Lung microvascular endothelial cell (primary cell): Measurements from ENCODE around the gene MAP3K7CL. TPM values are rescaled to one million over a fixed set of nuclear protein-coding genes. Genes with fewer than 3 reads are reported as not detected.

ENCODE experiments used
- DNase-seq, 2 donors: peaks; one replicate each; pipeline versions ENCODE4 v3.0.0 to v3.0.0-alpha.2; 2010; ENCODE audit warnings: low read depth in 2 of 2
- total RNA-seq: library from RNA; depleted of rRNA; stranded (reverse); fragments of >200 nt; gene quantifications from 2 replicates; pipeline ENCODE4 v1.2.1, GENCODE V29; 2014

Gene MAP3K7CL
- total RNA-seq, 1 donor from 2014 or later: 3.0 TPM

- DNase-seq: no peak
These were observed 2.8 kb downstream of the MAP3K7CL start for GRCh38 chr21:29133241-29133640.

- DNase-seq: peak; percentile 7 to 33
These were observed 3.4 kb downstream of the MAP3K7CL start for GRCh38 chr21:29133796-29134195.

GRCh38 chr21:29135481-29135880 lies 5.0 kb downstream of the MAP3K7CL start:
- no peak for DNase-seq

- DNase-seq: no peak
These were observed 5.6 kb downstream of the MAP3K7CL start for GRCh38 chr21:29136033-29136432.

- peak; percentile 23 to 43 for DNase-seq
These were observed 14.4 kb downstream of the MAP3K7CL start for GRCh38 chr21:29144736-29145353.

GRCh38 chr21:29145354-29145782 lies 14.9 kb downstream of the MAP3K7CL start:
- DNase-seq: peak; percentile 90 to 96

GRCh38 chr21:29145852-29146453 lies 15.5 kb downstream of the MAP3K7CL start:
- DNase-seq: no peak

GRCh38 chr21:29146726-29147125 lies 16.3 kb downstream of the MAP3K7CL start:
- peak in 1 of 2 donors; percentile 8 for DNase-seq

GRCh38 chr21:29148530-29148929 lies 18.1 kb downstream of the MAP3K7CL start:
- no peak for DNase-seq

- DNase-seq: peak; percentile 27 to 32
These were observed 19.5 kb downstream of the MAP3K7CL start for GRCh38 chr21:29149808-29150425.

GRCh38 chr21:29151931-29152330 lies 21.5 kb downstream of the MAP3K7CL start:
- DNase-seq: no peak

- DNase-seq: no peak
These were observed 22.5 kb downstream of the MAP3K7CL start for GRCh38 chr21:29152916-29153315.

GRCh38 chr21:29154270-29154669 lies 23.8 kb downstream of the MAP3K7CL start:
- DNase-seq: no peak

- DNase-seq: peak in 1 of 2 donors; percentile 49
These were observed 24.9 kb downstream of the MAP3K7CL start for GRCh38 chr21:29155118-29155932.

- DNase-seq: no peak
These were observed 25.5 kb downstream of the MAP3K7CL start for GRCh38 chr21:29155933-29156260.

- DNase-seq: no peak
These were observed 26.6 kb downstream of the MAP3K7CL start for GRCh38 chr21:29157080-29157479.

- no peak for DNase-seq
These were observed 29.4 kb downstream of the MAP3K7CL start for GRCh38 chr21:29159842-29160241.

GRCh38 chr21:29162825-29163224 lies 32.4 kb downstream of the MAP3K7CL start:
- peak in 1 of 2 donors; percentile 75 for DNase-seq

GRCh38 chr21:29163341-29164115 lies 33.1 kb downstream of the MAP3K7CL start:
- no peak for DNase-seq

- DNase-seq: peak; percentile 73 to 87
These were observed 34.0 kb downstream of the MAP3K7CL start for GRCh38 chr21:29164323-29164942.

GRCh38 chr21:29166323-29166722 lies 35.9 kb downstream of the MAP3K7CL start:
- no peak for DNase-seq
